Measurements from ENCODE around the gene PILRA. TPM values are rescaled to one million over a fixed set of nuclear protein-coding genes. Genes with fewer than 3 reads are reported as not detected.
A peak's percentile ranks its signal among the peaks of the same experiment; 100 is the strongest.

PILRA gene
- total and polyA plus RNA-seq, 2 experiments from 2014 or later = 1.7 TPM; not detected in 1

- no peaks in the 10 kb centered on the region for H3K9me3 ChIP-seq (ENCODE audit: low read depth)
- no peak overlapping the region for H3K9ac ChIP-seq
- H3K4me1 ChIP-seq (ENCODE audit: insufficient read depth) = peaks cover 1% of the 10 kb centered on the region; the same call in 1 of the 2 replicates
- no peaks in the 10 kb centered on the region for H3K36me3 ChIP-seq (ENCODE audit: low read depth)
- no peak for DNase-seq
- 83 to 88% methylated on average over 5 of the region's 5 CpGs for WGBS, 2 experiments (ENCODE audit: low coverage in 1 of 2, low lambda C conversion rate in 2 of 2, missing lambda C conversion rate in 2 of 2)
- no peaks in the 10 kb centered on the region for H4K20me1 ChIP-seq (ENCODE audit: insufficient read depth)
- H3K27ac ChIP-seq = no peak overlapping the region
- H3F3A ChIP-seq (ENCODE audit: insufficient read depth) = 0 out of 2 replicates have a peak, but pooled peaks cover 2% of the 10 kb centered on the region
- no peak overlapping the region for H2AFZ ChIP-seq
- in situ Hi-C loops (cut with MboI) = no loop called here
- H3K9me2 ChIP-seq (ENCODE audit: insufficient read depth) = no peaks in the 10 kb centered on the region
- no peak overlapping the region for H3K4me2 ChIP-seq (ENCODE audit: unreplicated experiment)
- TF ChIP-seq EZH2phosphoT487 (IDR thresholded peaks at IDR 0.05; ENCODE audit: insufficient read depth, low read depth) = no peak
- TF ChIP-seq EZH2 (IDR thresholded peaks at IDR 0.05; ENCODE audit: insufficient read depth, poor library complexity, severe bottlenecking) = no peak
- H3K79me2 ChIP-seq (ENCODE audit: insufficient read depth) = no peaks in the 10 kb centered on the region
- 0 out of 2 replicates have a peak, but pooled peaks cover 9% of the 10 kb centered on the region for H3K27me3 ChIP-seq (replicated peaks; ENCODE audit: insufficient read depth)
- H3K4me3 ChIP-seq = no peak overlapping the region
These were observed 28.5 kb downstream of the PILRA start for GRCh38 chr7:100401811-100402210.

- Histone ChIP-seq H3K36me3 (ENCODE audit: low read depth) (no peaks in the 10 kb centered on the region), H3K4me1 (ENCODE audit: insufficient read depth) (peaks cover 5% of the 10 kb centered on the region), H3K9me3 (ENCODE audit: low read depth) (no peaks in the 10 kb centered on the region), H3K27me3 (replicated peaks; ENCODE audit: insufficient read depth) (0 out of 2 replicates have a peak, but pooled peaks cover 9% of the 10 kb centered on the region), H3K9me2 (ENCODE audit: insufficient read depth) (no peaks in the 10 kb centered on the region), H4K20me1 (ENCODE audit: insufficient read depth) (no peaks in the 10 kb centered on the region), H3K4me2 (ENCODE audit: unreplicated experiment) (no peak overlapping the region), H3F3A (ENCODE audit: insufficient read depth) (0 out of 2 replicates have a peak, but pooled peaks cover 6% of the 10 kb centered on the region), H3K79me2 (ENCODE audit: insufficient read depth) (no peaks in the 10 kb centered on the region), H3K9ac (no peak overlapping the region), H3K4me3 (no peak overlapping the region), H2AFZ (no peak overlapping the region), H3K27ac (no peak overlapping the region)
- TF ChIP-seq EZH2 (IDR thresholded peaks at IDR 0.05; ENCODE audit: insufficient read depth, poor library complexity, severe bottlenecking) (no peak), EZH2phosphoT487 (IDR thresholded peaks at IDR 0.05; ENCODE audit: insufficient read depth, low read depth) (no peak)
- no peak for DNase-seq
- 94 to 98% methylated on average over 2 of the region's 2 CpGs for WGBS, 2 experiments (ENCODE audit: low coverage in 1 of 2, low lambda C conversion rate in 2 of 2, missing lambda C conversion rate in 2 of 2)
- in situ Hi-C loops (cut with MboI) = no loop called here
These were observed 29.0 kb downstream of the PILRA start for GRCh38 chr7:100402241-100402640.

GRCh38 chr7:100406767-100407166 lies 33.5 kb downstream of the PILRA start:
- no peaks in the 10 kb centered on the region for H3K9me3 ChIP-seq (ENCODE audit: low read depth)
- H3K79me2 ChIP-seq (ENCODE audit: insufficient read depth) = no peaks in the 10 kb centered on the region
- H3K9me2 ChIP-seq (ENCODE audit: insufficient read depth) = no peaks in the 10 kb centered on the region
- H3K4me1 ChIP-seq (ENCODE audit: insufficient read depth) = peaks cover 7% of the 10 kb centered on the region
- no peak for TF ChIP-seq EZH2 (IDR thresholded peaks at IDR 0.05; ENCODE audit: insufficient read depth, poor library complexity, severe bottlenecking)
- TF ChIP-seq EZH2phosphoT487 (IDR thresholded peaks at IDR 0.05; ENCODE audit: insufficient read depth, low read depth) = no peak
- H3K9ac ChIP-seq = no peak overlapping the region
- H2AFZ ChIP-seq = no peak overlapping the region
- H3K36me3 ChIP-seq (ENCODE audit: low read depth) = no peaks in the 10 kb centered on the region
- H4K20me1 ChIP-seq (ENCODE audit: insufficient read depth) = no peaks in the 10 kb centered on the region
- H3K27me3 ChIP-seq (replicated peaks; ENCODE audit: insufficient read depth) = no peaks in the 10 kb centered on the region; the same call in 1 of the 2 replicates
- H3K4me3 ChIP-seq = no peak overlapping the region
- 0 out of 2 replicates have a peak, but pooled peaks cover 8% of the 10 kb centered on the region for H3F3A ChIP-seq (ENCODE audit: insufficient read depth)
- H3K4me2 ChIP-seq (ENCODE audit: unreplicated experiment) = no peak overlapping the region
- 41 to 45% methylated on average over 6 of the region's 6 CpGs for WGBS, 2 experiments (ENCODE audit: low coverage in 1 of 2, low lambda C conversion rate in 2 of 2, missing lambda C conversion rate in 2 of 2)
- no peak overlapping the region for H3K27ac ChIP-seq
- peak; percentile 58 for DNase-seq
- in situ Hi-C loops (cut with MboI) = no loop called here

DNA sequence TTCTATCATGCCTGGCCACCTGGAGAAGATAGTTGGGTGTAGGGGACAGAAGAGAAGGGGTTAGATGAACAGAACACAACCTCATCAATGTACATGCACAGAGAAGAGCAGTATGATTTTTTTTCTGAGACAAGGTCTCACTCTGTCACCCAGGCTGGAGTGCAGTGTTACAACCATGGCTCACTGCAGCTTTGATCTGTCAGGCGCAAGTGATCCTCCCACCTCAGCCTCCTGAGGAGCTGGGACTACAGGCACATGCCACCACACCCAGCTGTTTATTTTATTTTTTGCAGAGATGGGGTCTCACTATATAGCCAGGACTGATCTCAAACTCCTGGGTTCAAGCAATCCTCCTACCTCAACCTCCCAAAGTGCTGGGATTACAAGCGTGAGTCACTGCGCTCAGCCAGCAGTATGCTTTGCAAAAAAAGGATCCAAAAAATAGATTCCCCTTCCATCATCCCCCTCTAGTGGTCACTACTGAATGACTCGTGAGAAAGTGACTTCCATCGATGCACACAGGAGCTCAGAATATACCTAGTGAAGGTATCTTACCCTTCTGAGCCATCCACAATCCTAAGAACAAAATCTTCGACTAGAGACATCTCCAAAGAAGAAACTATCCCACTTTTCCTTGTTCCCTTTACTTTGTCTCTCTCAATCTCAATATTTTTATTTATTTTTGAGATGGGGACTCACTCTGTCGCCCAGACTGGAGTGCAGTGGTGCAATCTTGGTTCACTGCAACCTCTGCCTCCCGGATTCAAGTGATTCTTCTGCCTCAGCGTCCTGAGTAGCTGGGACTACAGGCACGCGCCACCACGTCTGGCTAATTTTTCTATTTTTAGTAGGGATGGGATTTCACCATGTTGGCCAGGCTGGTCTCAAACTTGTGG lies 34.2 kb downstream of the PILRA start:
- Histone ChIP-seq H3K27me3 (replicated peaks; ENCODE audit: insufficient read depth) (no peaks in the 10 kb centered on the region; the same call in 1 of the 2 replicates), H3K4me1 (ENCODE audit: insufficient read depth) (peaks cover 7% of the 10 kb centered on the region), H3K9ac (no peak overlapping the region), H3K9me2 (ENCODE audit: insufficient read depth) (no peaks in the 10 kb centered on the region), H3K79me2 (ENCODE audit: insufficient read depth) (no peaks in the 10 kb centered on the region), H3K4me3 (no peak overlapping the region), H3K9me3 (ENCODE audit: low read depth) (no peaks in the 10 kb centered on the region), H3F3A (ENCODE audit: insufficient read depth) (0 out of 2 replicates have a peak, but pooled peaks cover 8% of the 10 kb centered on the region), H4K20me1 (ENCODE audit: insufficient read depth) (no peaks in the 10 kb centered on the region), H3K36me3 (ENCODE audit: low read depth) (no peaks in the 10 kb centered on the region), H3K27ac (no peak overlapping the region), H3K4me2 (ENCODE audit: unreplicated experiment) (no peak overlapping the region), H2AFZ (no peak overlapping the region)
- DNase-seq = peak; percentile 88
- whole genome bisulfite sequencing, 2 experiments (ENCODE audit: low coverage in 1 of 2, low lambda C conversion rate in 2 of 2, missing lambda C conversion rate in 2 of 2) = 33 to 35% methylated on average over 12 of the region's 12 CpGs
- in situ Hi-C loops (cut with MboI) = no loop called here
- TF ChIP-seq EZH2 (IDR thresholded peaks at IDR 0.05; ENCODE audit: insufficient read depth, poor library complexity, severe bottlenecking) = no peak
